Left kidney (tissue), 2 donors: ENCODE results near the gene FAM72A. TPM values are rescaled to one million over a fixed set of nuclear protein-coding genes. Genes with fewer than 3 reads are reported as not detected.
"Not testable (repeated sequence)": the region's sequence is repeated elsewhere in the genome, so short reads cannot be mapped to it uniquely, and the experiment has no call there.

Source experiments
- DNase-seq: peaks from one replicate; pipeline ENCODE4 v3.0.0-alpha.2; 2013
- polyA plus RNA-seq: library from polyadenylated mRNA; unstranded; fragments of 120-200 nt; gene quantifications from one replicate; pipeline ENCODE4 v1.2.1, GENCODE V29; 2013; ENCODE audit not compliant: insufficient read length

FAM72A gene
- polyA plus RNA-seq, 1 donor: 6.2 TPM

DNA sequence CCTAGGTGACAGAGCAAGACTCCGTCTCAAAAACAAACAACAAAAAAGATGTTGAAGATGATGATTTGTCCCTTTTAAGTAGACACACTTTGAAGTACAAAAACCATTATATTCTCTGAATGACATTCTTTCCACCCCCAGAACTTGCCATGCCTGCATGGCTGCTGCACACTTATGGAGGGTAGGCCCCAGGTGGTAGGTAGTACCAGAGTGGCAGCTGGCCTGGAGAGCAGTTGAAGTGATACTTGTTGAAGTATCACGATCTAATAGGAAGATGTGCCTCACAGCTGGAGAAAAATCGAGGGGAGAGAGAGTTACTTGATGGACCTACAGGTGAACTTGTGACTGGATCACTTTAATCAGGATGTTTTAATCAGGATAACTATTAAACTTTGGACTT is 15.6 kb upstream of the FAM72A start:
- not testable (repeated sequence) for DNase-seq

DNA sequence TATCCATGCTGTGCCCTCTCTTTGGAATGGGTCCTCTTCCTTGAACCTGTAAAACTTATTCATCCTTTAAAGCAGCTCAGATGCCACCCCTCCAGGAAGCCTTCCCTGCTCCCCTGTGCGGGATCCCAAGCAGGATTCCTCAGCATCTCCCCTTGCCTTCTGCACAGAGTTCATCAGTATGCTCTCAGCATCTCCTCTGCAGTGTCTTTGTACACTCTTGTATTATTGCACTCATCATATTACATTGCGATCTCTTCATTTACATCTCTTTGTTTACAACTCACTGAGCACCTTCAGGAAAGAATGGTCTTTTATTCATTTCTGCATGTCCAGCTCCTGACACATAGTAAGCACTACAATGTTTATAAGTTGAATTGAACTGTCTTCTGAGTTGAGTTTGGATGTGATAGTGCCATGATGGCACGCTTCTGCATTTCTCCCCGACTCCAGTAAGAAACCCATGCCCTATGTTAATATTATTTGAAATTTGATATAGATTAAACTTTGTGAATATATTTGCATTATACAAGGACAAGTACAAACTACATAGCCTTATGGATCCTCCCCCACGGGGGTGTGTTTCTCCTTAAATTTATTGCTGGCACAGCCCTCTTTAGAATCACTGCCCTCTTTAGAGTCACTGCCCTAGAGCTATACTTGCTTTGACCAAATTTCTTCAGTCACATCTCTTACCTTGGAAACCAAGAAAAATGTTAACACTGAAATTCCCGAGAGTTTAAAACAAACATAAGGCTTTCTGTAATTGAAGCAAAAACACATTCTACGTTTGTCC is 13.2 kb upstream of the FAM72A start:
- DNase-seq: not testable (repeated sequence)

DNA sequence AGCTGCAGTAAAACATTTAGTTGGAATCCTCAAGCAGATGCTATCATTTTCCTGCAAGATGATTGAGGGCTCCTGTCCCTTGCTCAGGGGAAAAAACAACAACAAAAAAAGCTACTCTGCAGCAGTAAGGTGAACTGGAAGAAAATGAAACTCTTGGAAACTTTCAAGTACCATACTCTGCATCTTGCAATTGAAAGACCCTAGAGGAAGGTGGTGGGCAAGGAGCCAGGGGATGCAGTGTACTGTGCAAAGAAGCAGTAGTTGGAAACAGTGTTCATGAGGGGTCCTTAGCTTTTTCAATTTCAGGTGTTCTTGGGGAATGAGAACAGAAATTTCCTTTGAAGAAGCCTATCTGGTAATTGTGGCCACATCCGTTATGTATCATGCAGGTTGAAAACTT is 8.2 kb upstream of the FAM72A start:
- not testable (repeated sequence) for DNase-seq

DNA sequence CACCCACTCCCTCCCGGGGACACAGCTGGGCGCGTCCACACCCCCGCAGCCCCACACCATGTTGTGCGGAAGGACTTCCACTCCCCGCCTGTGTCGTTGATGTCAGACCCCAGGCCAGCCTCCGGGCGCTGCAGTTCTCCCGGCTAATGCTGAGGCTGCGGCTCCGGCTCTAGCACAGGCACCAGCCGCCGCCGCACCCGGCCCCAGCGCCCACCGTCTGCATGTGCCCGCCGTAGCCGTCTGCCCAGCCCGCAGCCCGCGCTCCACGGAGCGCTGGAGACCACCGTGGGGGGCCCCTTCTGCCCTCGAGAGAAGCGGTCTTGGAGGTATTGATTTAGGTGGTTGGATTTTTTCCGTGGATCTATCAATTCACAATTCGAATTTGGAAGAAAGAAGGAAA is 2.9 kb upstream of the FAM72A start:
- not testable (repeated sequence) for DNase-seq

DNA sequence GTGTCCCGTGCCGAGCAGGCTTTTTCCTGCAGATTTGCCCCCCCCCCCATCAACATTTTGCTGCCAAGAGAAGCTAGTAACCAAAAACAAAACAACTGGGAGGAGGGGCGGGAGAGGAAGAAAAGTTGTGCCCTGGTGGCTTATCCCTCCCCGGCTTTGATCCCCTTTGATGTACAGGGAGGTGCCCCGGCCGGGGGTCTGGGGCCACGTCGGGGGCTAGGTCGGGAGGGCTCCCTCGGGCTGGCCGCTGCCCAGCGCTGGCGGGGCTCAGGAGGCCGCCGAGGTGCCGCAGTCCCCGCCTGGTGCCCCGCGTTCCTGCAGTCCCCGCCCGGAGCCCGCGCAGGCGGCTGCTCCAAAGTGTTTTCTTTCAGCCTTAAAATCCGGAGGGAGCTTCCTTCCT is 2.2 kb upstream of the FAM72A start:
- not testable (repeated sequence) for DNase-seq

DNA sequence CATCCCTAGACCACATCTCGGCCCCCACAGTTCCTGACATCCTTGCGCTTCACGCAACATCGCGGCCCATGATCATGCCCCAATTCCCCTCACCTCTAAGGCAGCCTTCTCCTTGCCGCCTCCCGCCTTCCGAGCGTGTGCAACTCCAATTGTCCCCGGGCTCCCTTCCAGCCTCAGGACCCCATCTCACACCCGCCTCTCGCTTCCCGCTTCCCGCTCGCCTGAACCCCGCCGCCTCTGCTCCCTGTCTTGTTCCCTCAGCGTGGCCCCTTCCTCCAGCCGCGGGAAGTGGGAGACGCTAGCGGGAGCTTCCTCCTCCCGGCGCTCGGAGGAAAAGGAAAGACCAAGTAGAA is 1.5 kb upstream of the FAM72A start:
- not testable (repeated sequence) for DNase-seq

DNA sequence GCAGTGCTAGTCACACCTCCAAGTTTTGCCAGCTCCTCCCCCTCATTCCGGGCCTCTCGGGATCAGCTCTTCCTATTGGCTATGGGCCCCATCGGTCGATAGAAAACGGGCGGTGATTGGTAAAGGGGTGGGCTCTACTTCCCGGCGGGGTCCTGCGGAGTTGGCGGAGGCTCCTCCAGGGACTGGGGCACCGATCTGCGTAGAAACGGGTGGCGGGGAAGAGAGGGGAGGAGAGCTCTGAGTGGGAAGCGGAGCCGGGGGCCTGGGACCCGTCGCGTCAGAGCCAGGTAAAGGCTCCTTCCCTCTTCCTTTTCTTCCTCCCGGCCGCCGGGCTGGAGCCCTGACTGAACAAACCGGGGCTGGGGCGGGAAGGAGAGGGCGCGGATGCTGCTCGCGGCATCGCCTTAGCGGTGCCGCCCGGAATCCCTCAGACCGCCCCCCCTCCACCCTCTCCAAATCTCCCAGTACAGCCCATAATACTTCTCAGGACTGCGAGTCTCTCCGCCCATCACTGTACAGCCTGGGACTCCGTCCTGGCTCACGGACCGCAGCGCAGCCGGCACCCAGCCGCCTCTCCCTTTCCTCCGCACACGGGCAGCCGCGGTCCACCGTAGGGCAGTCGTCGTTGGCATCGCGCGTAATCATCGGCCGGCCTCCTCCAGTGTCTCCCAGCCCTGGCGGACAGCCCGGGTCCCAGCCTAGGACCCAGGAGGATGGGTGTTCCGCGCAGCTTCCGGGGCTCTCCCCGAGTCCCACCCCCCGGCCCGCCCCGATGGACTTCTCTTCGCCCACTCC is 922 bp upstream of the FAM72A start, which contains the start of gene SRGAP2:
TSS of gene SRGAP2 (plus strand) at position 178 of the 795 bp plus-strand sequence. CDS start 2,430 bp downstream, outside the sequence.
- peak; percentile 30 for DNase-seq

DNA sequence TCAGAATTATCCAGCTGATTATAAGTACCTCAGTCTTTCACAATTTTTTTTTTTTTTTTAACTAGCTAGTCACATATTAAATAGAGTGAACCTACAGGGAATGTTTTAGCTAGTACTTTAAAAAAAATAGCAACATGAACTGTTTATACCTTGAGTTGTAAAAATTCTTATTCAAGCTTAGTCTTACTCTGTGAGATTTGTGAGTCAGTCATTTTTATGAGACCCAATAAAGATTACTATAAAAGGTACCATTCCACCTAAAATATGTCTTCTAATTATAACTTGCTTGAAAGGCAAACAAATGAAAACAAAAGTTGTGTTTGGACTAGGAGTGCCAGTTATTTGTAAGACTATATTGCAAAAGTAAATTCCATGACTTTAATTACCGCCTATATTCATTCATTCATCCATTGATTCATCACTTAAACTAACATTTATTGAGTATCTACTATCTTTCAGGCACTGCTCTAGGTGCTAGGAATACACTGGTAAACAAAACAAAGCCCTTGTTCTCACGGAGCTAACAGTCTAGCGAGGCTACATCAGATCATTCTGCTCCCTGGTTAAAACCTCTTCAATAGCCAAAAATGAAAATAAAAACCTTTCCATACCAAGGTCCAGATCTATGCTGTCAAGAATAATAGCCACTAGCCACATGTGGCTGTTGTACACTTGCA is 5.8 kb downstream of the FAM72A start:
- not testable (repeated sequence) for DNase-seq

DNA sequence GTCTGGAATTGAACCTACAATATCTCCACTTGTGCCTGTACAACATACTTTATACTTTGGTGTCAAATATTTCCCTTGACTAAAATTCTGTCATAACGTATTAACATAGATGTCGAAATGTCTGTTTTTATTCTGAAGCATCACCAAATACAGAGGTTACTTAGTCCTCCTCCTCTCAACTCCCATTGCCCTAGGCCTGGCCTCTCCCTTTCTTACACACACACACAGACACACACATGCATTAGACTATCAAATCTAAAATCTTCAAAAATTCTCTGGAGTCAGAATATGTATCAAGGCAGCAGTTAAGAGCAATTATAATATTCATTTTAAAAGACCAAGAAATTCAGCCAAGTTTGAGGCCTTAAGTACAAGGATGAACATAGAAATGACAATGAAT is 7.5 kb downstream of the FAM72A start:
- not testable (repeated sequence) for DNase-seq

DNA sequence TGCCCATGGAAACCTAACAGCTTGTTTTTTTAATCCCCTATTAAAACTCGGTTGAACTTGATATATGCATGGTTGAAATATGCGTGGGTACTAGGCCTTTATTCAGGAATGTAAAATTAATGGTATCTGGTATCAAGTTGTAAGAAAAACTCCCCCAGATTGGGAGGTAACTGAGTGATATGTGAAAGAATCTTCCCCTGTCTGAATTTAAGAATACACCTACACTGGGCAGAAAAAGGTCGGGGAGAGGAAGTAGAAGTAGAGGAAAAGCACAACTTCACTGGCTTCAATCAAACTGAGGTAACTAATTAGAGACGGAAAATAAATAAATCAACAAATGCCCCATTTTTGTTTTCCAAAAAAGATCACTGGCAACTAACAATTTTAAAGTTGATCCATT is 15.8 kb downstream of the FAM72A start:
- not testable (repeated sequence) for DNase-seq

DNA sequence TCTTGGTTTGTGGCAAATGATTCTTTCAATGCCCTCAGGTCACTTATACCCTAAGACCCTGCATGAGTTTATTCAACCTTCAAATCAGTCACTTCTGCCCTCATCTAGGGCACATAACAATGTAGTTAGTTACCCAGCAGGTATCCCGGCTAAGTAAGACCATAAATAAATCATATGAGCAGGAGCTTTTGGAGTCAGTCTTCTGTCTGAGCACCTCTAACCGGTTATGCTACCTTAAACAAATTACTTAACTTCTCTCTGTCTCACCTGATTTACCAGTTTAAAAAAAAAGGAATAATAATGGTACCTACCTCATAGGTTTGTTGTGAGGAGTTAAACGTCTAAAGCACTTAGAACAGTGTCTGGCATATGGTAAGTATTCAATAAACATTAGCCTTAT is 16.9 kb downstream of the FAM72A start:
- not testable (repeated sequence) for DNase-seq

DNA sequence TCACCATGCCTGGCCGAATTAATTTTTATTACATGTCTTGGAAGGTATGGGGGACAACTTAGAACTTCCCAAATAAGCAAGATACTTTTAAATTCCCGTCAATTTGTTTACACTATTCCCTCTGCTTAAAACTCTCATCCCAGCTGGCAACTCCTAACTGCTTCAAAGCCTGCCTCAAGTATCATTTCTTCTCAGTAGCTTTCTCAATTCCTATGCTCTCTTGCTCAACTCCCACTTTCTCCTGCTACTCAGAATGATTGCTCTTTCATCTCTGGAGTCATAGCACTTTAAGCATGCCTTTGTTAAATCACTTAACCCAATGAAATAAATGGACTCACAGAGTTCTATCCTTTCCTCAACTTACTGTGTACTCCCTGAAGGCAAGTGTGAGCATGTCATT is 18.9 kb downstream of the FAM72A start:
- DNase-seq: not testable (repeated sequence)

DNA sequence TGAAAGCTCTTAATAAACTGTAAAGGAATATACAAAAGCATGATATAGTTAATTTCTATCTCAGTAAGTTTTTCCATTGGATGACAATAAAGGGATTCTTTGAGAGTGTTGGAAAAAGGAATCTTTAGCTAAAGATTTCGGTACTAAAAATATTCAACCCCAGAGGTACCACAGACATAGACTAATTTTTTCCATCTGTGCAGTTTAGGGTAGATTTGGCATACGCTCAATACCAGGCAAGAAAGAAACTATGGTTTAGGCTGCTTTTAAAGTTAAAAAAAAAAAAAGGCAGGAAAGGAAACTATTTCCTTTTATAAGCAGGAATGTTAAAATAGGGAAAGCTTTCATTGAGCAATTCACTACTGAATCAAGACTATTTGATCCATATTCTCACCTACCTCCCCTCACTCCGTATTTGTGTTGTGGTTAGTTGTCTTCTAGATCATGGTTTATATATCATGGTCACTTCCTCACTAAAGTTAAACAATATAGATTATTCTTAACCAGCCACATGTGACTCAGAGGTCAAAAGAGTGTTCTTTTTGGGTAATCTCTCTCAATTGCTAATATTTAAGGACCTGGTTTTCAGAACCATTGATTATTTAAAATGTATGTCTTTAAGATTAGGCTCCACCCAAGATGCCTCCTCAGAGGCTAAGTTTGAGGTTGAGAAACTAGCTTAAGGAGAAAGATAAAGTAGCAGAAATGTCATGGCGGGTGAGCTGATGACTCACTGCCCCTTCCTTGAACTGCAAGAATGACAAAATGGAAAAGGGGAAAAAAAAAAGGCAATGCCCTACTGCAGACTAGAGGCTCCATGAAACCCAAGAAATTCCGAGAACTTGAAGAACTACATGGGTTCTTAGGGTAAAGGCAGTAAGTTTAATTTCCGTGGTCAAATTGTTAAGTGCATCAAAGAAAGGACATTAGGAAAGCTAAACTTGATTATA is 20.0 kb downstream of the FAM72A start:
- not testable (repeated sequence) for DNase-seq

DNA sequence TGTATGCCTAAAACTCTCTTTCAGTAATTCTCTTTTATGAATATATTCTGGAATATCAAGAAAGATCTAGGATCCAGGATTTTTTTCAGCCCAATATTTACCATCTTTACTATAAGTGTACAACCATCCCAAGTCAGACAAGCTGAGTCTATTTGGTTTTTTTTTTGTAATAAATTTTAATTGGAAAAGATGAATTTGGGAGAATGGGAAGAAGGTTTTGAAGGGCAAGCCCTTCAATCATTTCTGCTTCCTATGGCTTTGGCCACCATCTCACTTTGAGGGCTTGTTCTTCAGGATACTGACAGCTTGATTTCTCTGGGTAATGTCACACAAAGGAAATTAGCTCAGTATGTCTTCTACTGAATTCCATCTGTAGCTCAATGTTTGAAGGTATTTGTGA is 23.0 kb downstream of the FAM72A start:
- not testable (repeated sequence) for DNase-seq

DNA sequence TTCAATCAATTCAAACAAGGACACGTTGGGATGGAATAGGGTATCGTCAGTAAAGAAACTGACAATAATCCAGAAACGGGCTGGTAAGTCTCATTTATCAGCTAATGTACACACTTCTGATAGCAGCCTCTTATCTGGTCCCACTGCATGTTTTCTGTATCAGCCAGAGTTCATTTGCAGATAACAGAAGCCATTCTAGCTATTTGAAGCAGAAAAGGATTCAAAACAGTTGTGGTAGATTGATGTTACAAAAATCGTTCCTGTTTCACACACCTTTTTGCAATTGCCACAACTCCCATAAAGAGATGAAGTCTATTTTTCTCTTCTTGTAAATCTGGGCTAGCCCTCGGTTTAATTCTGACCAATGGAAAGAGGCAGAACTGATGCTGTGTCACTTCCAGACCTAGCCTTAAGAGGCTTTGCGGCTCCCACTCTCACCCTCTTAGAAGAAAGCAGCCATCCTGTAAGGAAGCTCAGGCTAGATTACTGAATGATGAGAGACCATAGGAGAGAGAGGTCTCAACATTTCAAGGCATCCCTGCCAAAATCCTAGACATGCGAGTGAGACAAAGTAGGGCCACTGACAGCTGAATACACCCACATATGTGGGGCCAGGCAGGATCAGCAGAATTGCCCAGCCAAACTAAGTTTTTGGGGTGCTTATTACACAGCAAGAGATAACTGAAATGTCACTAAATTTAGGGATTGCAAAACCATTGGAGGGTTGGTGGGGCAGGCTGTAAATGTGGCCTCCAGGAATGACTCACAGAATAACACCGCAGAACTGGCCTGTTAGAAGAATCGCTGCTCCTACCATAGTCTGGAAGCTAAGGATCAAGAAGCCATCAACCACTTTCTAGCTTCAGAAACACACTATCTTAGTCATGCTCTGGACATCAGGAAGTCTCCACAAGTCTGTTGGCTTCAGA is 24.3 kb downstream of the FAM72A start:
- not testable (repeated sequence) for DNase-seq

DNA sequence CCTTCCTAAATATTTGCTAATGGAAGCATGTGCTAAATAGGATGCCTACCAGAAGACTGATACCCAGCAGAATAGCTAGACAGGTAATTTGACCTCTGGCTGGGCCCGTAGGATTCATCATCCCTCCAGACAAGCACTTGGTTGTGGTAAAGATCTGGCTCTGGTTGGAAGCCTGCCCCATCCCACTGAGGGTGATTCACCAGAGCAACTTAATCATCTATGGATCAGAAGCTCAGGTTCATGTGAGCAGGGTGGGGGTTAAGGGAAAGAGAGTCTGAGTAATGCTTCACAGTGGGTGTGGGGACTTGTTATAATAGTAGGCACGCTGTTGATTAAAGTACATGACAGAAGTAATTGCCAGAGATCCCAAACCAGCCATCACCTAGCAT is 26.5 kb downstream of the FAM72A start:
- DNase-seq: not testable (repeated sequence)

DNA sequence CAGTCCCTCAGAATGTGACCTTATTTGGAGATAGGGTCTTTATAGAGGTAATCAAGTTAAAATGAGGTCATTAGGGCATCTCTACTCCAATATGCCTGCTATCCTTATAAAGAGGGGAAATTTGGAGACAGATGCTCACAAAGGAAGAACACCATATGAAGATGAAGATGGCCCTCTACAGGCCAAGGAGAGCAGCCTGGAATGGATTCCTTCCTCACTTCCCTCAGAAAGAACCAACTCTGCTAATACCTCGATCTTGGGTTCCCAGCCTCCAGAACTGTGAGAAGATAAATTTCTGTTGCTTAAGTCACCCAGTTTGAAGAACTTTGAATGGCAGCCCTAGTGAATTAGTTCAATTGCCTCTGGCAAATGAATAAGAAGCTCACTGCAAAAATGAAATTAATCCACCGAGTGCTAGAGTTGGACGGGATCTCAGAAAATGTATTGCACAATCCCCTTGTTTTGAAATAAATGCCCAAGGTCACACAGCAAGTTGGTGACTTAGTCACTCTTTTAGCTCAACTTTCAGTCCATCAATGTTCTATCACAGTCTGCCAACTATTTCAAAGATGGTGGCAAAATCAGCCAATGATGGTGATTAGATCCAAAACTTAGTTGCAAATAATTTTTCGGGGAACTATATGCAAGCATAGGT is 27.1 kb downstream of the FAM72A start:
- not testable (repeated sequence) for DNase-seq

DNA sequence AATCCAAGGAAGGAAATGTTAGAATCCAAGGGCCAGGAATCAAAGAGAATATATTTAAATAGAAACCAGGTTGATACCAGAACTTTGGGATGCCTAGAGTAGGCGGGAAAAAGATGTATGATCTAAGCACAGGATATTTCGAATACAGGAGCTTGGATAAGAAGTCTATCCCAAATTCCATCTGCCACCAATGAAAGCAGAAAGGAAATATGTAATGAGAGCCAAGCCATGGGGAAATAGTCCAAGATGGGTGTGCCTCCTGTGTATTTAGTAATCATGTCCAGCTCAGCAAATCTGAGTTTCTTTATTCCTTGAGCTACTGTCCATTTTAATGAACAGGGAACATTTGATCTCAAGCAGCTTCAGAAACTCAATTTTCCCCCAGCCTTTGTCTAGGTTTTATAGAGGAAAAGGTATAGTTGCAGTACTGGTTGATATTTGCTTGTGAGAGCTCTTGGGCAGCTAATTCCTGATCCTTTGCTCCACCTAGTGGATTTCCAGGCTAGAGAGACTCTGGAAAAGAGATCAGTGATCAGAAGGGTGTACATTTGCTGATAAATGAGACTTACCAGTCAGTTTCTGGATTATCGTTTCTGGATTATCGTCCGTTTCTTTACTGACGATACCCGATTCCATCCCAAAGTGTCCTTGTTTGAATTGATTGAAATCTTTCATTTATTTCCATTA is 28.3 kb downstream of the FAM72A start:
- peak; percentile 13 for DNase-seq

DNA sequence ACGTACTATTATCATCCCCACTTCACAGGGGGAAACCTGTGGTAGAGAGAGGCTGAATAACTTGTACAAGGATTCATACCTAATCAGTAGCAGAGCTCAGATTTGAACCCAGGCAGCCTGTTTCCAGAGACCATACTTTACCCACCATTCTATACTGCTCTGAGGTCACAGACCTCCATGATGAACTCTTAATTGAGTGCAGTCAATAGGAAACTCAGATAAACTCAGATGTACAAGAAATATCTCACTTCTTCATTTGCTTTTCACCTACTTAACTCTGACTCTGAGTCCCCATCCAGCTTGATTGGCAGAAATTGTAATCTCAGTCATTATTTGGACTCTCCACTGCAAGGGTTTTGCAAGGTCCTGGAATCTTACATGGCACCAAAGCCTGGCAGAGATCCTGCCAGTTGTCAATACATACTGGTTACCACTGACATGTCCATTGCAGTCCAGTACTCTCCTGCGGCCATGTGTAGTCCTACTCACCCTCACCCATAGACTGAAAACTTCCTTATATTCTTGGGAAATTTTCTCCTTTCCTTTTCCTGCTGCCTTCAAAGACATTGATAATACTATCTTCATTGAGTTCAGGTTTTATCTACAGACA is 29.4 kb downstream of the FAM72A start:
- DNase-seq: not testable (repeated sequence)
